ENCODE measurements around the gene TMEM258.

- peak; percentile 75 for TF ChIP-seq CREB1 (CRISPR knock-in tag; IDR thresholded peaks at IDR 0.05; ENCODE audit: low read depth)
- no peak for TF ChIP-seq CTCF (conservative IDR thresholded peaks at IDR 0.05; ENCODE audit: low read depth in 2 of 2)
- TF ChIP-seq POLR2AphosphoS5 (IDR thresholded peaks at IDR 0.05; ENCODE audit: low read depth), result peak; percentile 99
- no peak for TF ChIP-seq EZH2 (IDR thresholded peaks at IDR 0.05; ENCODE audit: low read depth, unreplicated experiment)
- no peak for TF ChIP-seq EZH2phosphoT487 (IDR thresholded peaks at IDR 0.05; ENCODE audit: unreplicated experiment)
- TF ChIP-seq REST (IDR thresholded peaks at IDR 0.05; ENCODE audit: unreplicated experiment), result no peak
- no peak for TF ChIP-seq JUNB (IDR thresholded peaks at IDR 0.05; ENCODE audit: unreplicated experiment)
- no peak for TF ChIP-seq STAT1 (IDR thresholded peaks at IDR 0.05; ENCODE audit: unreplicated experiment)
These were observed 22.8 kb upstream of the TMEM258 start for GRCh38 chr11:61814958-61815789.

All from GM23338 (cell line).